ENCODE data around the gene GPR176.

DNA sequence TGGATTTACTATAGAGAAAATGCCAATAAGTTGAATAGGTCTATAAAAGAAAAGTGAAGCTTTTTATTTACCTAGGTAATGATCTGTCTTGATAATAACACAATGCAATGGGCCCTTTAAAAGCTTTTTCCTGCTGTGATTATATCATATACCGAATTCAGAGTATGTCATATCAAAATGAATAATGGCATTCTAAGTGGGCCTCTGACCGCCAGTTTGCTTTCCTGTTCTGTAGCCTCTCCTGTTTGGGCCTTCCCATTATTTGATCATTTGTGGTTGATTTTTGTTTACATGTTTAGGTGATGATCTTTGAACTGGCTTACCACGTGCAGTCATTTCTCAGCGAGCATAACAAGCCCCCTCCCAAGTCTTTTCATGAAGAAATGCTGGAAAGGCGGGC lies 28.8 kb upstream of the GPR176 start:
- TF ChIP-seq, protein P1, sequence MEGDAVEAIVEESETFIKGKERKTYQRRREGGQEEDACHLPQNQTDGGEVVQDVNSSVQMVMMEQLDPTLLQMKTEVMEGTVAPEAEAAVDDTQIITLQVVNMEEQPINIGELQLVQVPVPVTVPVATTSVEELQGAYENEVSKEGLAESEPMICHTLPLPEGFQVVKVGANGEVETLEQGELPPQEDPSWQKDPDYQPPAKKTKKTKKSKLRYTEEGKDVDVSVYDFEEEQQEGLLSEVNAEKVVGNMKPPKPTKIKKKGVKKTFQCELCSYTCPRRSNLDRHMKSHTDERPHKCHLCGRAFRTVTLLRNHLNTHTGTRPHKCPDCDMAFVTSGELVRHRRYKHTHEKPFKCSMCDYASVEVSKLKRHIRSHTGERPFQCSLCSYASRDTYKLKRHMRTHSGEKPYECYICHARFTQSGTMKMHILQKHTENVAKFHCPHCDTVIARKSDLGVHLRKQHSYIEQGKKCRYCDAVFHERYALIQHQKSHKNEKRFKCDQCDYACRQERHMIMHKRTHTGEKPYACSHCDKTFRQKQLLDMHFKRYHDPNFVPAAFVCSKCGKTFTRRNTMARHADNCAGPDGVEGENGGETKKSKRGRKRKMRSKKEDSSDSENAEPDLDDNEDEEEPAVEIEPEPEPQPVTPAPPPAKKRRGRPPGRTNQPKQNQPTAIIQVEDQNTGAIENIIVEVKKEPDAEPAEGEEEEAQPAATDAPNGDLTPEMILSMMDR (IDR thresholded peaks at IDR 0.05; ENCODE audit: insufficient read depth, low read length) = no peak
- TF ChIP-seq, protein P2, sequence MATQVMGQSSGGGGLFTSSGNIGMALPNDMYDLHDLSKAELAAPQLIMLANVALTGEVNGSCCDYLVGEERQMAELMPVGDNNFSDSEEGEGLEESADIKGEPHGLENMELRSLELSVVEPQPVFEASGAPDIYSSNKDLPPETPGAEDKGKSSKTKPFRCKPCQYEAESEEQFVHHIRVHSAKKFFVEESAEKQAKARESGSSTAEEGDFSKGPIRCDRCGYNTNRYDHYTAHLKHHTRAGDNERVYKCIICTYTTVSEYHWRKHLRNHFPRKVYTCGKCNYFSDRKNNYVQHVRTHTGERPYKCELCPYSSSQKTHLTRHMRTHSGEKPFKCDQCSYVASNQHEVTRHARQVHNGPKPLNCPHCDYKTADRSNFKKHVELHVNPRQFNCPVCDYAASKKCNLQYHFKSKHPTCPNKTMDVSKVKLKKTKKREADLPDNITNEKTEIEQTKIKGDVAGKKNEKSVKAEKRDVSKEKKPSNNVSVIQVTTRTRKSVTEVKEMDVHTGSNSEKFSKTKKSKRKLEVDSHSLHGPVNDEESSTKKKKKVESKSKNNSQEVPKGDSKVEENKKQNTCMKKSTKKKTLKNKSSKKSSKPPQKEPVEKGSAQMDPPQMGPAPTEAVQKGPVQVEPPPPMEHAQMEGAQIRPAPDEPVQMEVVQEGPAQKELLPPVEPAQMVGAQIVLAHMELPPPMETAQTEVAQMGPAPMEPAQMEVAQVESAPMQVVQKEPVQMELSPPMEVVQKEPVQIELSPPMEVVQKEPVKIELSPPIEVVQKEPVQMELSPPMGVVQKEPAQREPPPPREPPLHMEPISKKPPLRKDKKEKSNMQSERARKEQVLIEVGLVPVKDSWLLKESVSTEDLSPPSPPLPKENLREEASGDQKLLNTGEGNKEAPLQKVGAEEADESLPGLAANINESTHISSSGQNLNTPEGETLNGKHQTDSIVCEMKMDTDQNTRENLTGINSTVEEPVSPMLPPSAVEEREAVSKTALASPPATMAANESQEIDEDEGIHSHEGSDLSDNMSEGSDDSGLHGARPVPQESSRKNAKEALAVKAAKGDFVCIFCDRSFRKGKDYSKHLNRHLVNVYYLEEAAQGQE (IDR thresholded peaks at IDR 0.05; ENCODE audit: insufficient replicate concordance, low read depth) = no peak
- no peak for TF ChIP-seq POLR2AphosphoS5 (IDR thresholded peaks at IDR 0.05; ENCODE audit: low read depth)
